Embryonic facial prominence (tissue), 1 donor: ENCODE measurements around the gene TNFAIP8L1.

ENCODE experiments used
- DNase-seq: peaks from one replicate; pipeline ENCODE4 v3.0.0-alpha.2; 2016; ENCODE audit errors: extremely low spot score

Gene TNFAIP8L1

GRCh38 chr19:4702764-4703163 lies 63.4 kb downstream of the TNFAIP8L1 start:
- no peak for DNase-seq

GRCh38 chr19:4703671-4704316 lies 64.5 kb downstream of the TNFAIP8L1 start:
- no peak for DNase-seq

DNA sequence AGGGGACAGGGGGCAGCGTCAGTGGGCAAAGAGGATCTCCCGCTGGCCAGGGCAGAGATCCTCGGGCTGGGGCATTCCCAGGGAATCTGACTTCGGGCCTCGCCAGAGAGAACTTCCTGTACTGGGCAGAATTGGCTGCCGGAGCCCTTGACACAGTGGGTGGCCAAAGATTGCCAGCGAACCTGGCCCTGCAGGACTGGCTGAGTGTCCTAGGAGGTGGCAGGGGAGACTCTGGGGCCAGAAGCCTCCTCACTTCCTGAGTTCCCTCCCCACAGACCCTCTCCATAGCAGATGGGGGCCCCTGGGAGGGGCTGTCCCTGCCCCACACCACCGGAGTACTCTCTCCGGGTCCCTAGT lies 65.0 kb downstream of the TNFAIP8L1 start:
- no peak for DNase-seq
